ENCODE results near the gene ANKRD11.

The ANKRD11 gene

GRCh38 chr16:89289428-89290395 is 200.6 kb downstream of the ANKRD11 start:
- peaks cover 60% of the 10 kb centered on the region for H3K36me3 ChIP-seq (ENCODE audit: control insufficient read depth, insufficient read depth, low read length)
- H3K4me1 ChIP-seq (ENCODE audit: control insufficient read depth, insufficient read depth, low read length, poor library complexity, severe bottlenecking) = no peaks in the 10 kb centered on the region
- no peaks in the 10 kb centered on the region for H3K9me3 ChIP-seq (ENCODE audit: control insufficient read depth, low read length)
- no peak overlapping the region for H3K4me3 ChIP-seq (ENCODE audit: insufficient read depth, low read depth, low read length, poor library complexity, severe bottlenecking)
- DNase-seq = peak; percentile 31 to 53 (median 48)
- H3K27me3 ChIP-seq (replicated peaks; ENCODE audit: control insufficient read depth, insufficient read depth, low read length, poor library complexity, severe bottlenecking) = no peaks in the 10 kb centered on the region
- H3K27ac ChIP-seq (ENCODE audit: insufficient read depth, low read length, poor library complexity, severe bottlenecking) = no peak overlapping the region

- Histone ChIP-seq H3K27ac (ENCODE audit: insufficient read depth, low read length, poor library complexity, severe bottlenecking) (no peak overlapping the region), H3K27me3 (replicated peaks; ENCODE audit: control insufficient read depth, insufficient read depth, low read length, poor library complexity, severe bottlenecking) (no peaks in the 10 kb centered on the region), H3K36me3 (ENCODE audit: control insufficient read depth, insufficient read depth, low read length) (peaks cover 67% of the 10 kb centered on the region), H3K9me3 (ENCODE audit: control insufficient read depth, low read length) (no peaks in the 10 kb centered on the region), H3K4me3 (ENCODE audit: insufficient read depth, low read depth, low read length, poor library complexity, severe bottlenecking) (no peak overlapping the region), H3K4me1 (ENCODE audit: control insufficient read depth, insufficient read depth, low read length, poor library complexity, severe bottlenecking) (no peaks in the 10 kb centered on the region)
- no peak for DNase-seq
Observed at GRCh38 chr16:89288966-89289365, 201.4 kb downstream of the ANKRD11 start.

GRCh38 chr16:89288577-89288844 is 201.8 kb downstream of the ANKRD11 start:
- no peaks in the 10 kb centered on the region for H3K4me1 ChIP-seq (ENCODE audit: control insufficient read depth, insufficient read depth, low read length, poor library complexity, severe bottlenecking)
- no peak overlapping the region for H3K27ac ChIP-seq (ENCODE audit: insufficient read depth, low read length, poor library complexity, severe bottlenecking)
- H3K27me3 ChIP-seq (replicated peaks; ENCODE audit: control insufficient read depth, insufficient read depth, low read length, poor library complexity, severe bottlenecking) = no peaks in the 10 kb centered on the region
- no peak for DNase-seq
- no peaks in the 10 kb centered on the region for H3K9me3 ChIP-seq (ENCODE audit: control insufficient read depth, low read length)
- H3K36me3 ChIP-seq (ENCODE audit: control insufficient read depth, insufficient read depth, low read length) = peaks cover 72% of the 10 kb centered on the region
- H3K4me3 ChIP-seq (ENCODE audit: insufficient read depth, low read depth, low read length, poor library complexity, severe bottlenecking) = no peak overlapping the region

- no peak overlapping the region for H3K4me3 ChIP-seq (ENCODE audit: insufficient read depth, low read depth, low read length, poor library complexity, severe bottlenecking)
- no peaks in the 10 kb centered on the region for H3K9me3 ChIP-seq (ENCODE audit: control insufficient read depth, low read length)
- no peak overlapping the region for H3K27ac ChIP-seq (ENCODE audit: insufficient read depth, low read length, poor library complexity, severe bottlenecking)
- no peaks in the 10 kb centered on the region for H3K4me1 ChIP-seq (ENCODE audit: control insufficient read depth, insufficient read depth, low read length, poor library complexity, severe bottlenecking)
- H3K27me3 ChIP-seq (replicated peaks; ENCODE audit: control insufficient read depth, insufficient read depth, low read length, poor library complexity, severe bottlenecking) = no peaks in the 10 kb centered on the region
- DNase-seq = no peak
- peaks cover 72% of the 10 kb centered on the region for H3K36me3 ChIP-seq (ENCODE audit: control insufficient read depth, insufficient read depth, low read length)
Observed at GRCh38 chr16:89287777-89288576, 202.4 kb downstream of the ANKRD11 start.

GRCh38 chr16:89286096-89286495 is 204.3 kb downstream of the ANKRD11 start:
- H3K4me1 ChIP-seq (ENCODE audit: control insufficient read depth, insufficient read depth, low read length, poor library complexity, severe bottlenecking) = no peaks in the 10 kb centered on the region
- H3K36me3 ChIP-seq (ENCODE audit: control insufficient read depth, insufficient read depth, low read length) = peaks cover 75% of the 10 kb centered on the region
- no peak overlapping the region for H3K4me3 ChIP-seq (ENCODE audit: insufficient read depth, low read depth, low read length, poor library complexity, severe bottlenecking)
- H3K27ac ChIP-seq (ENCODE audit: insufficient read depth, low read length, poor library complexity, severe bottlenecking) = no peak overlapping the region
- no peaks in the 10 kb centered on the region for H3K27me3 ChIP-seq (replicated peaks; ENCODE audit: control insufficient read depth, insufficient read depth, low read length, poor library complexity, severe bottlenecking)
- DNase-seq = no peak
- no peaks in the 10 kb centered on the region for H3K9me3 ChIP-seq (ENCODE audit: control insufficient read depth, low read length)

- peaks cover 75% of the 10 kb centered on the region for H3K36me3 ChIP-seq (ENCODE audit: control insufficient read depth, insufficient read depth, low read length)
- no peak overlapping the region for H3K27ac ChIP-seq (ENCODE audit: insufficient read depth, low read length, poor library complexity, severe bottlenecking)
- H3K27me3 ChIP-seq (replicated peaks; ENCODE audit: control insufficient read depth, insufficient read depth, low read length, poor library complexity, severe bottlenecking) = no peaks in the 10 kb centered on the region
- H3K4me1 ChIP-seq (ENCODE audit: control insufficient read depth, insufficient read depth, low read length, poor library complexity, severe bottlenecking) = no peaks in the 10 kb centered on the region
- no peak for DNase-seq
- no peak overlapping the region for H3K4me3 ChIP-seq (ENCODE audit: insufficient read depth, low read depth, low read length, poor library complexity, severe bottlenecking)
- H3K9me3 ChIP-seq (ENCODE audit: control insufficient read depth, low read length) = no peaks in the 10 kb centered on the region
Observed at GRCh38 chr16:89285381-89285780, 205.0 kb downstream of the ANKRD11 start.

- peaks cover 75% of the 10 kb centered on the region for H3K36me3 ChIP-seq (ENCODE audit: control insufficient read depth, insufficient read depth, low read length)
- H3K27me3 ChIP-seq (replicated peaks; ENCODE audit: control insufficient read depth, insufficient read depth, low read length, poor library complexity, severe bottlenecking) = no peaks in the 10 kb centered on the region
- H3K4me1 ChIP-seq (ENCODE audit: control insufficient read depth, insufficient read depth, low read length, poor library complexity, severe bottlenecking) = no peaks in the 10 kb centered on the region
- no peaks in the 10 kb centered on the region for H3K9me3 ChIP-seq (ENCODE audit: control insufficient read depth, low read length)
- H3K4me3 ChIP-seq (ENCODE audit: insufficient read depth, low read depth, low read length, poor library complexity, severe bottlenecking) = no peak overlapping the region
- no peak for DNase-seq
- no peak overlapping the region for H3K27ac ChIP-seq (ENCODE audit: insufficient read depth, low read length, poor library complexity, severe bottlenecking)
Observed at GRCh38 chr16:89283449-89283848, 206.9 kb downstream of the ANKRD11 start.

GRCh38 chr16:89282523-89282922 is 207.8 kb downstream of the ANKRD11 start:
- no peaks in the 10 kb centered on the region for H3K9me3 ChIP-seq (ENCODE audit: control insufficient read depth, low read length)
- H3K4me1 ChIP-seq (ENCODE audit: control insufficient read depth, insufficient read depth, low read length, poor library complexity, severe bottlenecking) = no peaks in the 10 kb centered on the region
- H3K27ac ChIP-seq (ENCODE audit: insufficient read depth, low read length, poor library complexity, severe bottlenecking) = no peak overlapping the region
- H3K27me3 ChIP-seq (replicated peaks; ENCODE audit: control insufficient read depth, insufficient read depth, low read length, poor library complexity, severe bottlenecking) = no peaks in the 10 kb centered on the region
- H3K36me3 ChIP-seq (ENCODE audit: control insufficient read depth, insufficient read depth, low read length) = peaks cover 75% of the 10 kb centered on the region
- H3K4me3 ChIP-seq (ENCODE audit: insufficient read depth, low read depth, low read length, poor library complexity, severe bottlenecking) = no peak overlapping the region
- DNase-seq = no peak

- no peak overlapping the region for H3K4me3 ChIP-seq (ENCODE audit: insufficient read depth, low read depth, low read length, poor library complexity, severe bottlenecking)
- no peak overlapping the region for H3K27ac ChIP-seq (ENCODE audit: insufficient read depth, low read length, poor library complexity, severe bottlenecking)
- peaks cover 72% of the 10 kb centered on the region for H3K36me3 ChIP-seq (ENCODE audit: control insufficient read depth, insufficient read depth, low read length)
- H3K9me3 ChIP-seq (ENCODE audit: control insufficient read depth, low read length) = no peaks in the 10 kb centered on the region
- no peak for DNase-seq
- H3K27me3 ChIP-seq (replicated peaks; ENCODE audit: control insufficient read depth, insufficient read depth, low read length, poor library complexity, severe bottlenecking) = no peaks in the 10 kb centered on the region
- H3K4me1 ChIP-seq (ENCODE audit: control insufficient read depth, insufficient read depth, low read length, poor library complexity, severe bottlenecking) = no peaks in the 10 kb centered on the region
Observed at GRCh38 chr16:89281829-89282228, 208.5 kb downstream of the ANKRD11 start.

- Histone ChIP-seq H3K27me3 (replicated peaks; ENCODE audit: control insufficient read depth, insufficient read depth, low read length, poor library complexity, severe bottlenecking) (no peaks in the 10 kb centered on the region), H3K4me1 (ENCODE audit: control insufficient read depth, insufficient read depth, low read length, poor library complexity, severe bottlenecking) (no peaks in the 10 kb centered on the region), H3K9me3 (ENCODE audit: control insufficient read depth, low read length) (no peaks in the 10 kb centered on the region), H3K36me3 (ENCODE audit: control insufficient read depth, insufficient read depth, low read length) (peaks cover 70% of the 10 kb centered on the region), H3K27ac (ENCODE audit: insufficient read depth, low read length, poor library complexity, severe bottlenecking) (no peak overlapping the region), H3K4me3 (ENCODE audit: insufficient read depth, low read depth, low read length, poor library complexity, severe bottlenecking) (no peak overlapping the region)
- DNase-seq = no peak
Observed at GRCh38 chr16:89281189-89281577, 209.2 kb downstream of the ANKRD11 start.

Measured in effector memory CD4-positive, alpha-beta T cell (primary cell).